Islet of Langerhans (tissue), 1 donor: ENCODE results near the gene SLC10A7.

Experiments used
- FAIRE-seq: peaks from one replicate; lab custom pipeline; 2011; peaks lifted over from hg19 to GRCh38; lab: Jason Lieb, UNC

SLC10A7 gene

GRCh38 chr4:146494143-146494542, 27.6 kb downstream of the SLC10A7 start:
- FAIRE-seq, result no peak

DNA sequence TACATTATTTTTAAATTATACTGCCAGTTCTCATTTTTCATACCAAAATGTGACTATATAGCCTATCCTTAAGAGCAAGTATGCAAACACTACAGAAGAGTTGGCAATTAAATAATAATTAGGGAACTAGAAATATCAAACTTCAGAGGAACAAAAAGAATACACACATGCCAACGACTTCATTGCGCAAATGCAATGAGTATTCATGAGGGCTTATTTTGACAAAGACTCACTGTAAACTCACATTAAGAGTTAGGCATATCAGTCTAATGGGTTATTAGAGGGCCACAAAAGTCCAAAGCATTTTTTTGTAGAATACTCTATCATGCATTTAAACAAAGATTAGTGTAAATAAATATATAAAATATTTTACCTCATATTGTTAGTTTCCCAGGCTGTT, 31.6 kb downstream of the SLC10A7 start:
- no peak for FAIRE-seq

- FAIRE-seq, result no peak
These were observed 33.1 kb downstream of the SLC10A7 start for GRCh38 chr4:146488495-146489174.

- FAIRE-seq, result no peak
These were observed 35.2 kb downstream of the SLC10A7 start for GRCh38 chr4:146486565-146486964.

DNA sequence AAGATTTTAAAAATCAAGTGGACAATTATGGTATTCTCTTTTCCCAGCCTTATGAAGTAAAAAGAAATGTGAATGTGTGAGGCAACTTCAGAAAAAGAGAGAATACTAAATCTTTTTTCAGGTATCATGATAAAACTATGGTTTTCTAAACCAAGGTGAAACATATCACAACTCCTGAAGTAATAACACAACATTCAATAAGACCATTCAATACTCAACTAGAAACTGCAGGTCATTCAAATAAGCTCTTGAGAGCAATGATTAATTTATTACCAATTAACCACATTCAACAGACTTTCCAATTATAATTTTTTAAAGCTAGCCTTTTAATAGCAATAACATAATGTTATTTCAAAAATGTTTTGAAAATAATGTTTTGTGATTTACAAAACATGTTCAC, 35.8 kb downstream of the SLC10A7 start:
- FAIRE-seq, result no peak

- no peak for FAIRE-seq
These were observed 39.0 kb downstream of the SLC10A7 start for GRCh38 chr4:146482788-146483187.

- no peak for FAIRE-seq
These were observed 40.5 kb downstream of the SLC10A7 start for GRCh38 chr4:146481246-146481645.

- FAIRE-seq, result no peak
These were observed 43.7 kb downstream of the SLC10A7 start for GRCh38 chr4:146478009-146478408.

- FAIRE-seq, result peak; percentile 51
These were observed 44.7 kb downstream of the SLC10A7 start for GRCh38 chr4:146477054-146477453.

GRCh38 chr4:146472404-146472803, 49.3 kb downstream of the SLC10A7 start:
- FAIRE-seq, result no peak

DNA sequence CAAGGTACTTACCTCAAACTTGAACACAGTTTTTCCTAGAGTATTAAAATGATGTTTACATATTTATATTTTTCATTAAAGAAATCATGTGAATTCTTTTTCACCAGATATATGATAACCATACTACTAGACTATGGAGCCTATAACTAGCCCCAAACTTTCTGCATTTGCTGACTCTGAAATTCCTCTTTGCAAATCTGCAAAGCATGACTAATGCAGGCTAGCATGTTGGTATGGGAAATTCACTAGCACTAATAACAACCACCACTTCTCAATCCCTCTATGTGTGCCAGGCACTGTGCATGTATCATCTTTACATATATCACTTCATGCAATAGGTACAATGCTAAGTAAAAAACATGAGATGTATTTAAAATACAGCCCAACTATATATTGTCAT, 51.1 kb downstream of the SLC10A7 start:
- no peak for FAIRE-seq

GRCh38 chr4:146469022-146469421, 52.7 kb downstream of the SLC10A7 start:
- no peak for FAIRE-seq

- no peak for FAIRE-seq
These were observed 56.1 kb downstream of the SLC10A7 start for GRCh38 chr4:146465628-146466027.

DNA sequence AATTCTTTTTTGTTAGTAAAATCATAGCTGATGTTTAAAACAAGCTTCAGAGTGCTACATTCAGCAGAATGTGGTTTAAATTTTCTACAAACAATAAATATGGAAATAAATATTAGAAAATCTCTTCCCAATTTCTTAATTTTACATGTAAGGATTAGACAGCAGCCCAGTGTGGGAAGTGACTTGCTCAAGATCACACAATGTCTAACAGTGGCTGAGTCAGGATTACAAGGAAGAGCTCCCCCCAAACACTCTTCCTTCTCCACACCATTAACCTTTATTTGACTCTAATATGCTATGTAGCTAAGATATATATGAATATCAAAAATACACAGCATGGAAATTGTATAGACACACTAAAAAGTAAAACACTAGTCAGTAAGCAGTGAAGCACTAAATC, 59.5 kb downstream of the SLC10A7 start:
- FAIRE-seq, result no peak

DNA sequence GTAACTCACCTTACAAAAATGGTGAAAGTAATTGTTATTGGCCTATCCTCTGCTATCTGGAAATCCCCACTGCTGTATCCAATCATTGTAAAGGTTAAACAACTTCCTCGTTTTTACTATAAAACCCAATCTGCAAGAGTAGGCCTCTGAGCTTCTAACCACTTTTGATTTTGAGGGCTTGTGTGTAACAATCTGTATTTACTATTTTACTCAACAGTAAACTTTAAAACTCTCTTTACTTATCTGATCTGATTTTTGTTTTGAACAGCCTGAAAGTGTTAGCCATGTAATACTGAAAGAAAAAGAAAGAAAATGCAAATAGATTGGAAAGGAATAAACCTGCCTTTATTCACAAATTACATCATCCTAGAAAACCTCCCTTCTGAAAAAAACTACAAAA, 63.1 kb downstream of the SLC10A7 start:
- FAIRE-seq, result peak; percentile 30

DNA sequence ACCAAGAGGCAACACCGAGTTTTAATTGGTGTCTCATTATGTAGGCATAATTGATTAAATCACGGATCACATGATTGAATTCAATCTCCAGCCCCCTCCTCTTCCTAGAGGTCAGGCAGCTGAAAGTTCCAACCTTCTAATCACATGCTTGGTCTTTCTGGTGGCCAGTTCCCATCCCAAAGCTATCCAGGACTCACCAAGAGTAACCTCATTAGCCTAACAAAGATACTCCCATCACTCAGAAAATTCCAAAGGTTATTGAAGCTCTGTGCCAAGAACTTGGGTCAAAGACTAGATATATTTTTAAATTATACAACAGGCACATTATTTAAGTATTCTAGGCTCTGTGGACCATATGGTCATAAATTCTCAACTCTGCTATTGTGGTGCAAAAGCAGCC, 65.1 kb downstream of the SLC10A7 start:
- FAIRE-seq, result no peak

- FAIRE-seq, result no peak
These were observed 68.4 kb downstream of the SLC10A7 start for GRCh38 chr4:146453181-146453807.

DNA sequence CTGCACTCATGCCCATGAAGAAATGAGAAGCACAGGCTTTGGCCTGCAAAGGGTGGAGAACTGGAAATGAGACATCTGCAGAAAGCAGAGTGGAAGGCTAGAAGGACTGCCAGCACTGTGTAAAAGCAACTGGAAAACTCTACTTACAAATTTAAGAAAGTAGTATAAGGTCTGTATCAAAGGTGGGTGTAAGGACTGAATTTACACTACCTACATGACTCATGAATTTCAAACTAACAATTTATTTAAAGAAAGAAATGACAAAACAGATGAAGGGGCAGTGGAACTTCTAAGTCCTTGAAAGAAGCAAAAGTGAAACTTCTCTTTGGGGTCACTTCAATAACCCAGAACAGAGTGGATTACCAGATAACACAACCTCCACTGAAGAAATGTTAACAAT, 71.2 kb downstream of the SLC10A7 start:
- no peak for FAIRE-seq

DNA sequence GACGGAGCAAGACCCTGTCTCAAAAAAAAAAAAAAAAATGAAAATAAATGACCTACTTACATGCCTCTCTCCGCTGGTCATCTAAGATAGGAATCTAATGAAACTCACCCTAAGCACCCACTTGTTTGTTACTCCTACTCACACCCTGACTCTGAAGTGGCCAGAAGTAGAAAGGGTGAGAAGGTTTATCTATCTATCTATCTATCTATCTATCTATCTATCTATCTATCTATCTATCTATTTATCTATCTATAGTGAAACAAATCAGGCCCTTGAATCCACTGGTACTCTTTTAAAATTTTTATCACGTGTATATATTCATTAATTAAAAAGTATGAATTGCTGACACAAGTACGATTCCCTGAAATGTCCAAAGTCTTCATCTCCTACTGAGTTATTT, 75.2 kb downstream of the SLC10A7 start:
- no peak for FAIRE-seq

- no peak for FAIRE-seq
These were observed 76.3 kb downstream of the SLC10A7 start for GRCh38 chr4:146445198-146446150.

- no peak for FAIRE-seq
These were observed 78.2 kb downstream of the SLC10A7 start for GRCh38 chr4:146443525-146443924.

DNA sequence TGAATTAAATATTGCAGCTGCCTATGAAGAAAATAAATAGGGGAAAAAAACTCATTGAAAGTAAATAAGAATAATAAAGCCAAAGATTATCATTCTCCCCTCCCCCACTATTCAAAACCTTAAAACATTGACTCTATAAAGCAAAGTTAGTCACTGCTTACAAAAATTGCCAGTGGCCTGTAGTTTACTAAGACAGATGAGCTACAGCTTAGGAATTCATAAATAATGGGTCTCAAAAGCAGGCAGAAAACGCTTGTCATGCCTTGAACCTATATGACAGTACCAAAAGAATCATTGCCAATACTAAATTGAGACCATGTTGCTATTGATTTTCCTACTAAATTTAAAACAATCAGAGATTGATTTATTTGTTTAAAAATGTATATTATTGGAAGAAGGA, 78.9 kb downstream of the SLC10A7 start:
- FAIRE-seq, result no peak

- FAIRE-seq, result no peak
These were observed 81.7 kb downstream of the SLC10A7 start for GRCh38 chr4:146439999-146440398.
